ENCODE results near the gene ZMIZ1. TPM values are rescaled to one million over a fixed set of nuclear protein-coding genes. Genes with fewer than 3 reads are reported as not detected.

The ZMIZ1 gene
- total and polyA plus RNA-seq, 2 experiments from 2014 or later, result 9.2 to 30.9 TPM

DNA sequence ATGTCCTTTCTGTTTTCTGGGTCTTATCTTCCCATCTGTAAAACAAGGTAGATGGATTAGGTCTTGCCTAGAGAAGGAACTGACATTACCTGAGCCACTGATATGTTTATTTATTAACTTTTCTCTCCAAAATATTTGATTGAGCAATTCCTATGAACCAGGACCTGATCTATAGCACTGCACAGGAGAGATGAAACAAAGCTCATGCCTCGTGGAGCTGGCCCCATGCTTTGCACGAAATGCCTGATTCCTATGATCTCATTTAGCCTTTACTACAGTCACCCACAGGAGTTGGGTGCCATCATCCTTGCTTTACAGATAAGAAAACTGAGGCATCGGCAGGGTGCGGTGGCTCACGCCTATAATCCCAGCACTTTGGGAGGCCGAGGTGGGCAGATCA lies 48.2 kb upstream of the ZMIZ1 start (continued):
- TF ChIP-seq EZH2 (IDR thresholded peaks at IDR 0.05; ENCODE audit: low read depth, unreplicated experiment) (no peak), ZNF114 (CRISPR knock-in tag; IDR thresholded peaks at IDR 0.05) (no peak), EZH2phosphoT487 (IDR thresholded peaks at IDR 0.05; ENCODE audit: unreplicated experiment) (no peak), ZNF331 (CRISPR knock-in tag; IDR thresholded peaks at IDR 0.05; ENCODE audit: low read depth) (no peak), STAT1 (IDR thresholded peaks at IDR 0.05; ENCODE audit: unreplicated experiment) (no peak)
- TF ChIP-seq, protein P1, sequence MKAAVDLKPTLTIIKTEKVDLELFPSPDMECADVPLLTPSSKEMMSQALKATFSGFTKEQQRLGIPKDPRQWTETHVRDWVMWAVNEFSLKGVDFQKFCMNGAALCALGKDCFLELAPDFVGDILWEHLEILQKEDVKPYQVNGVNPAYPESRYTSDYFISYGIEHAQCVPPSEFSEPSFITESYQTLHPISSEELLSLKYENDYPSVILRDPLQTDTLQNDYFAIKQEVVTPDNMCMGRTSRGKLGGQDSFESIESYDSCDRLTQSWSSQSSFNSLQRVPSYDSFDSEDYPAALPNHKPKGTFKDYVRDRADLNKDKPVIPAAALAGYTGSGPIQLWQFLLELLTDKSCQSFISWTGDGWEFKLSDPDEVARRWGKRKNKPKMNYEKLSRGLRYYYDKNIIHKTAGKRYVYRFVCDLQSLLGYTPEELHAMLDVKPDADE (IDR thresholded peaks at IDR 0.05), result no peak
- TF ChIP-seq, protein P2, sequence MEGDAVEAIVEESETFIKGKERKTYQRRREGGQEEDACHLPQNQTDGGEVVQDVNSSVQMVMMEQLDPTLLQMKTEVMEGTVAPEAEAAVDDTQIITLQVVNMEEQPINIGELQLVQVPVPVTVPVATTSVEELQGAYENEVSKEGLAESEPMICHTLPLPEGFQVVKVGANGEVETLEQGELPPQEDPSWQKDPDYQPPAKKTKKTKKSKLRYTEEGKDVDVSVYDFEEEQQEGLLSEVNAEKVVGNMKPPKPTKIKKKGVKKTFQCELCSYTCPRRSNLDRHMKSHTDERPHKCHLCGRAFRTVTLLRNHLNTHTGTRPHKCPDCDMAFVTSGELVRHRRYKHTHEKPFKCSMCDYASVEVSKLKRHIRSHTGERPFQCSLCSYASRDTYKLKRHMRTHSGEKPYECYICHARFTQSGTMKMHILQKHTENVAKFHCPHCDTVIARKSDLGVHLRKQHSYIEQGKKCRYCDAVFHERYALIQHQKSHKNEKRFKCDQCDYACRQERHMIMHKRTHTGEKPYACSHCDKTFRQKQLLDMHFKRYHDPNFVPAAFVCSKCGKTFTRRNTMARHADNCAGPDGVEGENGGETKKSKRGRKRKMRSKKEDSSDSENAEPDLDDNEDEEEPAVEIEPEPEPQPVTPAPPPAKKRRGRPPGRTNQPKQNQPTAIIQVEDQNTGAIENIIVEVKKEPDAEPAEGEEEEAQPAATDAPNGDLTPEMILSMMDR (conservative IDR thresholded peaks at IDR 0.05; ENCODE audit: low read depth in 2 of 2), result no peak

DNA sequence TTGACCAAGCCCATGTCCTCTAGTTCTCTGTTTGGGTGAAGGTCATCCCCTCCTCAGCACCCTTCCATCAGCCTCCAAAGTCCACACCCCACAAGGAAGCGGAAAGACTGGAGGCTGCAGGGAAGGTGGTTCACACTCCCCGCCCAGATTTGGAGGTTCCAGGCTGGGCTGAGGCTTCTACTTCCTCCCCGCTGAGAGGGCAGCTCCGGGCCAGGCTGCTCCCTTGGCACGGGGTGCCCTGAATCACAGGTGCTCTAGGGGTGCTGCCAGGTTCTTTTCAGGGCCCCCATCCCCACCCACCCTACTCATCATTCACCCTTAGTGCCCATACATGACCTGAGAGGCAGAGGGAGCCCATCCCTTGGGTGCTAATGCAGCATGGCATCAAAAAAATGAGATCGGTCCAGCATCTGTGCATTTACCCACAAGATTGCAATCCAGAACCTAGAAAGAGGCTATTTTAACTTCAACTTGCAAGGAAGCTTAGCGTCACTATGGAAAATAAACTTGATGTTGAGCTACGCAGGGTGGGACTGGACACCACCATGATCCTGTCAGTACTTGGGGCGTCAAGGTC lies 47.3 kb upstream of the ZMIZ1 start:
- ATAC-seq, result no peak
- H3K27me3 Mint-ChIP-seq (ENCODE audit: insufficient read depth, low read depth, poor library complexity), result peaks cover 8% of the 10 kb centered on the region
- H3K36me3 ChIP-seq (ENCODE audit: insufficient read depth), result no peaks in the 10 kb centered on the region
- H3K79me2 ChIP-seq (replicated peaks; ENCODE audit: insufficient read depth), result no peaks in the 10 kb centered on the region
- no peaks in the 10 kb centered on the region for H3K36me3 Mint-ChIP-seq (ENCODE audit: low read depth)
- DNase-seq (ENCODE audit: low spot score), result no peak
- no peak overlapping the region for H2AFZ ChIP-seq
- H3K27ac Mint-ChIP-seq, result no peak overlapping the region
- no peaks in the 10 kb centered on the region for H3K4me1 ChIP-seq (ENCODE audit: insufficient read depth)
- H3K4me2 ChIP-seq, result no peak overlapping the region
- H3K9me2 ChIP-seq (ENCODE audit: insufficient read depth), result no peaks in the 10 kb centered on the region
- H3K9me3 Mint-ChIP-seq, result no peaks in the 10 kb centered on the region
- H3F3A ChIP-seq (replicated peaks; ENCODE audit: low read depth), result no peaks in the 10 kb centered on the region
- H4K20me1 ChIP-seq (replicated peaks; ENCODE audit: insufficient read depth), result no peaks in the 10 kb centered on the region
- no peak overlapping the region for H3K27ac ChIP-seq (ENCODE audit: low read depth)
- H3K4me3 Mint-ChIP-seq, result no peak overlapping the region
- peaks cover 10% of the 10 kb centered on the region for H3K4me1 Mint-ChIP-seq
- TF ChIP-seq EZH2phosphoT487 (IDR thresholded peaks at IDR 0.05; ENCODE audit: unreplicated experiment), result no peak
- no peaks in the 10 kb centered on the region for H3K27me3 ChIP-seq (ENCODE audit: insufficient read depth)
- no peak overlapping the region for H3K4me3 ChIP-seq

DNA sequence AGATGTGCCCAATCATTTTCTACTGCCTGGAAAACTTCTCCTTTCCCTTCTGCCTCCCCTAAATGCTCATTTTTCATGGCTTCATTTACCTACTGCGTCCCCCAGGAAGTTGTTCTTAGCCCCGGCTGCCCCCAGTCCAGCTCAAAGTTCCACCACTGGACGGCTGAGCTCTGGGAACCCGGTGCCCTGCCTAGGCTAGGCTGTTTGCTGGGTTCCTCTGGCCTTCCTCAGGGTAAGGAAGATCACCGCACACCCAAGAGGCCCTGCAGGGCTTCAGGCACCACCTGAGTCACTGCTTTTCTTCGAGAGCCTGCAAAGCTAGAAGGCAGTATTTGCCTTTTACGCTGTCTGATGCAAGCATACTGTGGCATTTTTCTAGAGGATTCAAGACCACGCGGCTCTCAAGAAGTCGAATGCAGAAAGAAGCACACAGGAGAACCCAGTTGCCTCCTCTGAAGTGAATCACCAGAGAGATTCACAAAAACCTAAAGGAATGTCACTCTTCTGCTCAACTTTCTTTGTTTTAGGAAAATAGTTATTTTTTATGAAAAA lies 46.7 kb upstream of the ZMIZ1 start:
- Mint-ChIP-seq H3K9me3 (no peaks in the 10 kb centered on the region), H3K36me3 (ENCODE audit: low read depth) (no peaks in the 10 kb centered on the region), H3K4me3 (no peak overlapping the region), H3K4me1 (peaks cover 10% of the 10 kb centered on the region), H3K27me3 (ENCODE audit: insufficient read depth, low read depth, poor library complexity) (peaks cover 6% of the 10 kb centered on the region), H3K27ac (no peak overlapping the region)
- ATAC-seq (no peak), DNase-seq (ENCODE audit: low spot score) (no peak)
- TF ChIP-seq, protein P1 (IDR thresholded peaks at IDR 0.05), result no peak
- TF ChIP-seq, protein P2 (conservative IDR thresholded peaks at IDR 0.05; ENCODE audit: low read depth in 2 of 2), result no peak
- TF ChIP-seq CREB1 (CRISPR knock-in tag; IDR thresholded peaks at IDR 0.05; ENCODE audit: low read depth), result no peak
- no peak for TF ChIP-seq EZH2phosphoT487 (IDR thresholded peaks at IDR 0.05; ENCODE audit: unreplicated experiment)
- no peaks in the 10 kb centered on the region for H3F3A ChIP-seq (replicated peaks; ENCODE audit: low read depth)
- H3K4me1 ChIP-seq (ENCODE audit: insufficient read depth), result no peaks in the 10 kb centered on the region
- no peak overlapping the region for H3K27ac ChIP-seq (ENCODE audit: low read depth)
- H4K20me1 ChIP-seq (replicated peaks; ENCODE audit: insufficient read depth), result no peaks in the 10 kb centered on the region
- H3K27me3 ChIP-seq (ENCODE audit: insufficient read depth), result no peaks in the 10 kb centered on the region
- no peaks in the 10 kb centered on the region for H3K36me3 ChIP-seq (ENCODE audit: insufficient read depth)
- no peak overlapping the region for H3K4me3 ChIP-seq
- no peaks in the 10 kb centered on the region for H3K79me2 ChIP-seq (replicated peaks; ENCODE audit: insufficient read depth)
- H3K9me2 ChIP-seq (ENCODE audit: insufficient read depth), result no peaks in the 10 kb centered on the region
- H2AFZ ChIP-seq, result no peak overlapping the region
- H3K4me2 ChIP-seq, result no peak overlapping the region

All from GM23338 (cell line).